HAP-1 (cell line): ENCODE measurements around the gene PLCB1.
"Not testable (repeated sequence)": the region's sequence is repeated elsewhere in the genome, so short reads cannot be mapped to it uniquely, and the experiment has no call there.

ENCODE experiments used
- DNase-seq, 2 experiments: peaks; one replicate each; pipeline ENCODE4 v3.0.0-alpha.2; 2016 to 2020; ENCODE audit warnings: low spot score in 2 of 2
- H3K27me3 ChIP-seq: fragments of 250-450 bp; sonication (Bioruptor Pico); 2 replicates; pipeline ENCODE4 v1.5.1; 2020; ENCODE audit warnings: low read depth, mild to moderate bottlenecking, moderate library complexity
- H3K36me3 ChIP-seq: fragments of 250-450 bp; sonication (Bioruptor Pico); replicated peaks from 2 replicates; pipeline ENCODE4 v1.5.1; 2020; ENCODE audit warnings: mild to moderate bottlenecking
- H3K4me1 ChIP-seq: fragments of 250-450 bp; sonication (Bioruptor Pico); 2 replicates; pipeline ENCODE4 v1.5.1; 2020; ENCODE audit warnings: mild to moderate bottlenecking
- H3K4me3 ChIP-seq: fragments of 250-450 bp; sonication (Bioruptor Pico); 2 replicates; pipeline ENCODE4 v1.5.1; 2020; ENCODE audit warnings: mild to moderate bottlenecking, moderate library complexity
- H3K9me3 ChIP-seq: fragments of 250-450 bp; sonication (Bioruptor Pico); 2 replicates; pipeline ENCODE4 v1.5.1; 2020; ENCODE audit warnings: mild to moderate bottlenecking, moderate library complexity
- in situ Hi-C: fragments of 300-500 bp; cut with MboI; formaldehyde crosslinking; loops from 3 replicates; pipeline ENCODE4 v1.14.3; 2020; ENCODE audit warnings: low sequenced_read_pairs, inconsistent platforms, mixed read lengths

Gene PLCB1

GRCh38 chr20:8155812-8156211, 23.7 kb downstream of the PLCB1 start:
- no peaks in the 10 kb centered on the region; the same call in 1 of the 2 replicates for H3K36me3 ChIP-seq
- no peak for DNase-seq
- no peak overlapping the region for H3K4me3 ChIP-seq
- H3K9me3 ChIP-seq = peaks cover 13% of the 10 kb centered on the region
- in situ Hi-C loops = no loop called here
- peaks cover 11% of the 10 kb centered on the region for H3K4me1 ChIP-seq
- no peaks in the 10 kb centered on the region for H3K27me3 ChIP-seq

- H3K4me1 ChIP-seq = peaks cover 16% of the 10 kb centered on the region
- H3K36me3 ChIP-seq = no peaks in the 10 kb centered on the region
- no peaks in the 10 kb centered on the region for H3K27me3 ChIP-seq
- in situ Hi-C loops = no loop called here
- DNase-seq = peak; percentile 24 to 74
- no peak overlapping the region for H3K4me3 ChIP-seq
- peaks cover 13% of the 10 kb centered on the region for H3K9me3 ChIP-seq
Observed at GRCh38 chr20:8156235-8157079, 24.4 kb downstream of the PLCB1 start.

GRCh38 chr20:8159217-8159616, 27.2 kb downstream of the PLCB1 start:
- H3K4me3 ChIP-seq, H3K27me3 ChIP-seq, in situ Hi-C loops, H3K36me3 ChIP-seq: not testable (repeated sequence)
- H3K4me1 ChIP-seq = peaks cover 28% of the 10 kb centered on the region
- DNase-seq = peak in 1 of 2 experiments; percentile 47
- peaks cover 13% of the 10 kb centered on the region for H3K9me3 ChIP-seq

- Histone ChIP-seq H3K9me3 (peaks cover 13% of the 10 kb centered on the region), H3K36me3 (no peaks in the 10 kb centered on the region), H3K27me3 (no peaks in the 10 kb centered on the region), H3K4me1 (peaks cover 22% of the 10 kb centered on the region), H3K4me3 (no peak overlapping the region)
- in situ Hi-C loops = no loop called here
- DNase-seq = no peak
Observed at GRCh38 chr20:8161264-8162071, 29.4 kb downstream of the PLCB1 start.

GRCh38 chr20:8162610-8163009, 30.5 kb downstream of the PLCB1 start:
- Histone ChIP-seq H3K9me3 (peaks cover 13% of the 10 kb centered on the region), H3K4me3 (no peak overlapping the region), H3K36me3 (no peaks in the 10 kb centered on the region), H3K4me1 (peaks cover 17% of the 10 kb centered on the region), H3K27me3 (no peaks in the 10 kb centered on the region)
- peak in 1 of 2 experiments; percentile 28 for DNase-seq
- in situ Hi-C loops = no loop called here

- DNase-seq = no peak
- H3K4me3 ChIP-seq = no peak overlapping the region
- no peaks in the 10 kb centered on the region for H3K36me3 ChIP-seq
- H3K4me1 ChIP-seq = peaks cover 17% of the 10 kb centered on the region
- no peaks in the 10 kb centered on the region for H3K27me3 ChIP-seq
- peaks cover 11% of the 10 kb centered on the region for H3K9me3 ChIP-seq
- in situ Hi-C loops = no loop called here
Observed at GRCh38 chr20:8163543-8163942, 31.5 kb downstream of the PLCB1 start.

- no peak for DNase-seq
- H3K36me3 ChIP-seq = no peaks in the 10 kb centered on the region
- H3K4me3 ChIP-seq = no peak overlapping the region
- H3K4me1 ChIP-seq = peaks cover 12% of the 10 kb centered on the region
- H3K9me3 ChIP-seq = no peaks in the 10 kb centered on the region
- in situ Hi-C loops = no loop called here
- no peaks in the 10 kb centered on the region for H3K27me3 ChIP-seq
Observed at GRCh38 chr20:8166730-8167129, 34.7 kb downstream of the PLCB1 start.

GRCh38 chr20:8168785-8169288, 36.8 kb downstream of the PLCB1 start:
- no peak for DNase-seq
- no peaks in the 10 kb centered on the region for H3K36me3 ChIP-seq
- in situ Hi-C loops = no loop called here
- H3K27me3 ChIP-seq = no peaks in the 10 kb centered on the region
- no peaks in the 10 kb centered on the region for H3K4me1 ChIP-seq
- no peaks in the 10 kb centered on the region for H3K9me3 ChIP-seq
- no peak overlapping the region for H3K4me3 ChIP-seq

- in situ Hi-C loops = no loop called here
- H3K36me3 ChIP-seq = no peaks in the 10 kb centered on the region
- no peak for DNase-seq
Observed at GRCh38 chr20:8170921-8171320, 38.9 kb downstream of the PLCB1 start.

GRCh38 chr20:8172191-8172590, 40.1 kb downstream of the PLCB1 start:
- Histone ChIP-seq H3K9me3 (no peaks in the 10 kb centered on the region), H3K27me3 (no peaks in the 10 kb centered on the region), H3K4me1 (peaks cover 14% of the 10 kb centered on the region), H3K36me3 (no peaks in the 10 kb centered on the region), H3K4me3 (no peak overlapping the region)
- in situ Hi-C loops = no loop called here
- DNase-seq = no peak

More at GRCh38 chr20:8170921-8171320, 38.9 kb downstream of the PLCB1 start:
- Histone ChIP-seq H3K27me3 (no peaks in the 10 kb centered on the region), H3K4me3 (no peak overlapping the region), H3K9me3 (no peaks in the 10 kb centered on the region), H3K4me1 (peaks cover 8% of the 10 kb centered on the region)

GRCh38 chr20:8175741-8176675, 43.9 kb downstream of the PLCB1 start:
- no peaks in the 10 kb centered on the region for H3K9me3 ChIP-seq
- in situ Hi-C loops = no loop called here
- DNase-seq = peak; percentile 18 to 72

GRCh38 chr20:8183526-8183925, 51.5 kb downstream of the PLCB1 start:
- in situ Hi-C loops = no loop called here
- no peaks in the 10 kb centered on the region for H3K36me3 ChIP-seq

More at GRCh38 chr20:8175741-8176675, 43.9 kb downstream of the PLCB1 start:
- Histone ChIP-seq H3K27me3 (no peaks in the 10 kb centered on the region), H3K4me1 (peaks cover 14% of the 10 kb centered on the region), H3K4me3 (no peak overlapping the region), H3K36me3 (no peaks in the 10 kb centered on the region)

GRCh38 chr20:8187740-8188139, 55.7 kb downstream of the PLCB1 start:
- H3K36me3 ChIP-seq = no peaks in the 10 kb centered on the region
- no peak for DNase-seq
- H3K27me3 ChIP-seq = no peaks in the 10 kb centered on the region
- peaks cover 2% of the 10 kb centered on the region; the same call in 1 of the 2 replicates for H3K4me1 ChIP-seq
- H3K9me3 ChIP-seq = no peaks in the 10 kb centered on the region
- in situ Hi-C loops = no loop called here
- no peak overlapping the region for H3K4me3 ChIP-seq

More at GRCh38 chr20:8183526-8183925, 51.5 kb downstream of the PLCB1 start:
- no peak for DNase-seq
- Histone ChIP-seq H3K4me3 (no peak overlapping the region), H3K9me3 (no peaks in the 10 kb centered on the region), H3K4me1 (peaks cover 3% of the 10 kb centered on the region; the same call in 1 of the 2 replicates), H3K27me3 (no peaks in the 10 kb centered on the region)
